GM23248 (cell line): ENCODE results near the gene CGNL1. TPM values are rescaled to one million over a fixed set of nuclear protein-coding genes. Genes with fewer than 3 reads are reported as not detected.
A peak's percentile ranks its signal among the peaks of the same experiment; 100 is the strongest.

Source experiments
- DNase-seq: peaks from one replicate; pipeline ENCODE4 v3.0.0-alpha.2; 2015
- H2AFZ ChIP-seq: fragments of 200-600 bp; sonication (generic); 2 replicates; pipeline ENCODE4 v1.6.1; 2016; ENCODE audit warnings: antibody characterized with exemption
- H3F3A ChIP-seq: fragments of 200-600 bp; sonication (generic); 2 replicates; pipeline ENCODE4 v1.6.1; 2016; ENCODE audit warnings: mild to moderate bottlenecking, antibody characterized with exemption, mixed run types; ENCODE audit not compliant: insufficient read depth
- H3K27ac ChIP-seq: fragments of 200-600 bp; sonication (generic); 2 replicates; pipeline ENCODE4 v1.5.1; 2016; ENCODE audit warnings: mild to moderate bottlenecking
- H3K27me3 ChIP-seq: fragments of 200-600 bp; sonication (generic); replicated peaks from 2 replicates; pipeline ENCODE4 v1.6.1; 2016; ENCODE audit warnings: mild to moderate bottlenecking; ENCODE audit not compliant: insufficient read depth
- H3K36me3 ChIP-seq: fragments of 200-600 bp; sonication (generic); 2 replicates; pipeline ENCODE4 v1.6.1; 2016; ENCODE audit warnings: low read depth, mild to moderate bottlenecking
- H3K4me1 ChIP-seq: fragments of 200-600 bp; sonication (generic); 2 replicates; pipeline ENCODE4 v1.6.1; 2016; ENCODE audit warnings: mild to moderate bottlenecking; ENCODE audit not compliant: insufficient read depth
- H3K4me2 ChIP-seq: fragments of 200-600 bp; sonication (generic); one replicate; pipeline ENCODE4 v1.6.1; 2016; ENCODE audit warnings: mild to moderate bottlenecking; ENCODE audit not compliant: unreplicated experiment
- H3K4me3 ChIP-seq: fragments of 200-600 bp; sonication (generic); 2 replicates; pipeline ENCODE4 v1.5.1; 2016; ENCODE audit warnings: mild to moderate bottlenecking
- H3K79me2 ChIP-seq: fragments of 200-600 bp; sonication (generic); 2 replicates; pipeline ENCODE4 v1.6.1; 2016; ENCODE audit warnings: mild to moderate bottlenecking; ENCODE audit not compliant: insufficient read depth
- H3K9ac ChIP-seq: fragments of 200-600 bp; sonication (generic); 2 replicates; pipeline ENCODE4 v1.6.1; 2016; ENCODE audit warnings: mild to moderate bottlenecking
- H3K9me2 ChIP-seq: fragments of 200-600 bp; sonication (generic); 2 replicates; pipeline ENCODE4 v1.6.1; 2016; ENCODE audit warnings: mixed run types, mild to moderate bottlenecking, moderate library complexity; ENCODE audit not compliant: insufficient read depth
- H3K9me3 ChIP-seq: fragments of 200-600 bp; sonication (generic); one replicate; pipeline ENCODE4 v1.6.1; 2017; ENCODE audit warnings: low read depth
- H4K20me1 ChIP-seq: fragments of 200-600 bp; sonication (generic); 2 replicates; pipeline ENCODE4 v1.6.0; 2016; ENCODE audit not compliant: insufficient read depth
- EZH2 ChIP-seq: fragments of 200-600 bp; sonication (generic); IDR thresholded peaks from 2 replicates; pipeline ENCODE4 v1.6.1; 2018; ENCODE audit warnings: antibody characterized with exemption, mild to moderate bottlenecking; ENCODE audit not compliant: insufficient read depth, poor library complexity, severe bottlenecking
- EZH2phosphoT487 ChIP-seq: fragments of 200-600 bp; sonication (generic); IDR thresholded peaks from 2 replicates; pipeline ENCODE4 v1.6.1; 2018; ENCODE audit warnings: antibody characterized with exemption, moderate library complexity, mild to moderate bottlenecking, low read depth; ENCODE audit not compliant: insufficient read depth
- WGBS, 2 experiments: methylation state at CpG; one replicate each; pipeline ENCODE4 v1.1.6; 2015 to 2017; ENCODE audit warnings: low lambda C conversion rate in 2 of 2, low coverage in 1 of 2; ENCODE audit errors: missing lambda C conversion rate in 2 of 2; 5-methylcytosine and 5-hydroxymethylcytosine counted together
- in situ Hi-C: fragments of 300-500 bp; cut with MboI; formaldehyde crosslinking; loops from 2 replicates; pipeline ENCODE4 v1.15.0; 2020
- polyA plus RNA-seq: library from polyadenylated mRNA; unstranded; fragments of >200 nt; fragmentation: Nextera tagmentation; extraction: Ambion mirVana; gene quantifications from 2 replicates; pipeline ENCODE4 v1.2.1, GENCODE V29; 2016
- total RNA-seq: library from RNA; depleted of rRNA; stranded (reverse); fragments of >200 nt; shearing (Covaris generic); gene quantifications from 2 replicates; pipeline ENCODE4 v1.2.3, GENCODE V29; 2014

The CGNL1 gene
- total and polyA plus RNA-seq, 2 experiments from 2014 or later: 0.11 TPM

GRCh38 chr15:57565311-57565710 lies 189.0 kb downstream of the CGNL1 start:
- 44 to 59% methylated on average over 10 of the region's 10 CpGs for WGBS, 2 experiments
- no peaks in the 10 kb centered on the region for H3K4me1 ChIP-seq
- no peaks in the 10 kb centered on the region for H3K9me3 ChIP-seq
- TF ChIP-seq EZH2: no peak
- no peak for TF ChIP-seq EZH2phosphoT487
- H3K4me3 ChIP-seq: no peak overlapping the region
- no peaks in the 10 kb centered on the region for H3K9me2 ChIP-seq
- no peaks in the 10 kb centered on the region for H3K36me3 ChIP-seq
- in situ Hi-C loops: no loop called here
- H4K20me1 ChIP-seq: no peaks in the 10 kb centered on the region
- H3K9ac ChIP-seq: no peak overlapping the region
- H3K79me2 ChIP-seq: no peaks in the 10 kb centered on the region
- no peaks in the 10 kb centered on the region; the same call in 1 of the 2 replicates for H3F3A ChIP-seq
- no peak overlapping the region for H3K4me2 ChIP-seq
- H3K27me3 ChIP-seq: 0 out of 2 replicates have a peak, but pooled peaks cover 3% of the 10 kb centered on the region
- no peak overlapping the region for H2AFZ ChIP-seq
- H3K27ac ChIP-seq: no peak overlapping the region
- DNase-seq: no peak

- peaks cover 12% of the 10 kb centered on the region for H3K4me1 ChIP-seq
- H3K4me2 ChIP-seq: no peak overlapping the region
- H3K27ac ChIP-seq: no peak overlapping the region
- no peak overlapping the region for H3K9ac ChIP-seq
- H3K36me3 ChIP-seq: no peaks in the 10 kb centered on the region
- H3K79me2 ChIP-seq: no peaks in the 10 kb centered on the region
- DNase-seq: peak; percentile 24
- H3K9me2 ChIP-seq: no peaks in the 10 kb centered on the region
- WGBS, 2 experiments: 37 to 40% methylated on average over 4 of the region's 4 CpGs
- H2AFZ ChIP-seq: no peak overlapping the region
- in situ Hi-C loops: no loop called here
- H3K9me3 ChIP-seq: no peaks in the 10 kb centered on the region
- H3F3A ChIP-seq: peaks cover 8% of the 10 kb centered on the region; the same call in 1 of the 2 replicates
- H3K27me3 ChIP-seq: 0 out of 2 replicates have a peak, but pooled peaks cover 3% of the 10 kb centered on the region
- H3K4me3 ChIP-seq: no peak overlapping the region
- no peak for TF ChIP-seq EZH2phosphoT487
- TF ChIP-seq EZH2: no peak
- H4K20me1 ChIP-seq: no peaks in the 10 kb centered on the region
These were observed 190.5 kb downstream of the CGNL1 start for GRCh38 chr15:57566834-57567233.

GRCh38 chr15:57567891-57568290 lies 191.6 kb downstream of the CGNL1 start:
- Histone ChIP-seq H3K36me3 (no peaks in the 10 kb centered on the region), H3K4me1 (peaks cover 12% of the 10 kb centered on the region), H4K20me1 (no peaks in the 10 kb centered on the region), H3K79me2 (no peaks in the 10 kb centered on the region), H3K27me3 (0 out of 2 replicates have a peak, but pooled peaks cover 3% of the 10 kb centered on the region), H3K4me3 (no peak overlapping the region), H3K27ac (no peak overlapping the region), H3F3A (peaks cover 8% of the 10 kb centered on the region; the same call in 1 of the 2 replicates), H3K9me3 (no peaks in the 10 kb centered on the region), H3K9ac (no peak overlapping the region), H3K4me2 (no peak overlapping the region), H3K9me2 (no peaks in the 10 kb centered on the region), H2AFZ (no peak overlapping the region)
- DNase-seq: no peak
- TF ChIP-seq EZH2: no peak
- in situ Hi-C loops: no loop called here
- WGBS, 2 experiments: 93 to 95% methylated on average over 3 of the region's 3 CpGs

GRCh38 chr15:57568299-57568698 lies 192.0 kb downstream of the CGNL1 start:
- Histone ChIP-seq H3K27ac (no peak overlapping the region), H3K4me3 (no peak overlapping the region), H3K9me3 (no peaks in the 10 kb centered on the region), H3K4me2 (no peak overlapping the region), H3F3A (peaks cover 8% of the 10 kb centered on the region; the same call in 1 of the 2 replicates), H3K4me1 (peaks cover 12% of the 10 kb centered on the region), H3K9ac (no peak overlapping the region), H3K79me2 (no peaks in the 10 kb centered on the region), H2AFZ (no peak overlapping the region), H3K9me2 (no peaks in the 10 kb centered on the region), H3K27me3 (0 out of 2 replicates have a peak, but pooled peaks cover 3% of the 10 kb centered on the region), H3K36me3 (no peaks in the 10 kb centered on the region), H4K20me1 (no peaks in the 10 kb centered on the region)
- 80 to 84% methylated on average over 2 of the region's 2 CpGs for WGBS, 2 experiments
- DNase-seq: no peak
- no peak for TF ChIP-seq EZH2
- in situ Hi-C loops: no loop called here

GRCh38 chr15:57570340-57570739 lies 194.0 kb downstream of the CGNL1 start:
- Histone ChIP-seq H3K27ac (no peak overlapping the region), H3K9ac (no peak overlapping the region), H3F3A (peaks cover 8% of the 10 kb centered on the region; the same call in 1 of the 2 replicates), H3K79me2 (no peaks in the 10 kb centered on the region), H3K36me3 (no peaks in the 10 kb centered on the region), H3K4me1 (peaks cover 12% of the 10 kb centered on the region), H2AFZ (no peak overlapping the region), H3K4me3 (no peak overlapping the region), H3K4me2 (no peak overlapping the region), H3K27me3 (no peaks in the 10 kb centered on the region), H3K9me2 (no peaks in the 10 kb centered on the region), H4K20me1 (no peaks in the 10 kb centered on the region), H3K9me3 (no peaks in the 10 kb centered on the region)
- in situ Hi-C loops: no loop called here
- TF ChIP-seq EZH2phosphoT487: no peak
- no peak for TF ChIP-seq EZH2
- WGBS, 2 experiments: 88 to 92% methylated on average over 2 of the region's 2 CpGs
- DNase-seq: no peak
